NCI-H146 treated with DMSO at 0.1 percent for 48 hours (cell line): Measurements from ENCODE around the gene CYBRD1.

ENCODE experiments used
- DNase-seq: peaks from one replicate; lab custom pipeline; 2025; ENCODE audit not compliant: unreplicated experiment; lab: John Stamatoyannopoulos, UW

CYBRD1 gene

DNA sequence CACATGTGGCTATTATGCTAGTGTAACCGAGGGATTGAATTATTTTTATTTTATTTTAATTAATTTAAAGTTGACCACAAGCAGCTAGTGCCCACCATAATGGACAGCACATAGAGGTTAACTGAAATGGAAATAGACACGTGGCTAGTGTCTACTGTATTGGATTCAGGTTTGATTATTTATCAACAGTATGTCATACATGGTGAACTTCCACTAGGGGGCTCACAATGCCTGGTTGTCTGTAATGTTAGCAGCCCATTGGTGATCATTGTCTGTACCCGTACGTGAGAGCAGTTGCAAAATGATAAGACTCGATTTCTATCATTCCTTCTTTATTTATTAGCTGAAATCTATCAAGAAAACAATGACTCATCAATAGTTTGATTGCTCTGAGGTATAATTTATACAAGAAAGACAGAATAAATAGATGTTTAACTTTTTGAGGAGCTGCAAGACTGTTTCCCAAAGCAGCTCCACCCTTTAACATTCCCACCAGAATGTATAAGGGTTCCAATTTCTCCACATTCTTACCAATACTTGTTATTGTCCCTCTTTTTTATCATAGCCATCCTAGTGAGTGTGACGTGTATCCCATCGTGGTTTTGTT is 76.5 kb downstream of the CYBRD1 start:
- DNase-seq, result peak; percentile 54

DNA sequence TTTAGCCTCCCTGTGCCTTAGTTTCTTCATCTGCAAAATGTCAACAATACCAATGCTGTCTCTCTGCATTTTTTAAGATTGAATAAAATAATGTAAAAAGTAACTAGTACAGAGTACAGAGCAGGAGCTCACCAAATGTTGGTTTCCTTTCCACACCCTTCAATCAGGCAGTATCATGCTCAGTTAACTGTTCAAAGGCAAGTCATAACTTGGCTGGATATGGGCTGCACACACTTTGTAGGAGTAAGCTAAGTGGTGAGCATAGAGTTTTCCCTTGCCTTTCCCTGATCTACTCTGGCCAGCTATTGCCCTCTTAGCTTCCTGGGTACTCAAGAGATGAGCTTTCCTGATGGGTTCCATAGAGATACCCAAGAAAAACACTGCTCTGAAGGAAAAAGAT is 77.9 kb downstream of the CYBRD1 start:
- no peak for DNase-seq

DNA sequence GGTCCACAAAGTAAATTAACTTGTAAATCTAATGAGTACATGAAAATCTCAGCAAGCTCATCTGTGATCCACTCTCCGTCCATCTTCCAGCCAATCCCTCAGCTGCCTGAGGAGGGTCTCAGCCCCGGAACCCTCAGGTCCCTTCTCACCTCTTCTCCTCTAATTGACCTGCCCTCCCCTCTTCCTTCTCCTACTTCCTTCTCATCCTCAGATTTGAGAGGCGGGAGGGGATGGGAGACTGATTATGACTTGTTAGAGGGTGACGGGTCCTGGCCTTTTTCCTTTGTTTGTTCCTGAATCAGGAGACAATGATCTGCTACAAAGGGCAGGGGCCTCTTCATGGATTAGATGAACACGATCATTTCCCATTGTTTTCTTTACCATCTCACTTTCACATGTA is 80.1 kb downstream of the CYBRD1 start:
- peak; percentile 7 for DNase-seq
